HL-60 (cell line): Measurements from ENCODE around the gene PRDX6.

ENCODE experiments used
- DNase-seq, 2 experiments: peaks; one replicate each; pipeline ENCODE4 v3.0.0-alpha.2; 2010 to 2020; ENCODE audit warnings: low read depth in 1 of 2, low spot score in 1 of 2
- H3K27ac ChIP-seq: fragments of 250-450 bp; sonication (Bioruptor Pico); replicated peaks from 2 replicates; pipeline ENCODE4 v1.5.1; 2020; ENCODE audit warnings: mild to moderate bottlenecking, moderate library complexity
- H3K27me3 ChIP-seq: fragments of 250-450 bp; sonication (Bioruptor Pico); 2 replicates; pipeline ENCODE4 v1.5.1; 2021; ENCODE audit warnings: mild to moderate bottlenecking, moderate library complexity; ENCODE audit not compliant: insufficient read depth, poor library complexity, severe bottlenecking
- H3K4me3 ChIP-seq: replicated peaks from 2 replicates; pipeline ENCODE4 v1.5.1; 2011; ENCODE audit warnings: mild to moderate bottlenecking, control low read depth, low read length; ENCODE audit not compliant: insufficient read depth
- CTCF ChIP-seq: IDR thresholded peaks from one replicate; pipeline ENCODE4 v1.5.1; 2011; ENCODE audit warnings: low read length, control low read depth, inconsistent platforms; ENCODE audit not compliant: insufficient read depth
- GABPA ChIP-seq: IDR thresholded peaks from 2 replicates; pipeline ENCODE4 v1.6.1; 2012; ENCODE audit warnings: low read depth
- POLR2AphosphoS5 ChIP-seq: IDR thresholded peaks from 2 replicates; pipeline ENCODE4 v1.6.1; 2012; ENCODE audit warnings: low read depth
- SPI1 ChIP-seq: IDR thresholded peaks from 2 replicates; pipeline ENCODE4 v1.6.1; 2012; ENCODE audit warnings: low read depth, mild to moderate bottlenecking, borderline replicate concordance
- TF ChIP-seq, protein P1 (sequence below): IDR thresholded peaks from 2 replicates; pipeline ENCODE4 v1.6.1; 2012; ENCODE audit warnings: low read depth; ENCODE audit not compliant: insufficient replicate concordance

The PRDX6 gene

GRCh38 chr1:173527151-173527826 is 50.2 kb downstream of the PRDX6 start:
- DNase-seq = no peak
- no peaks in the 10 kb centered on the region for H3K27me3 ChIP-seq
- TF ChIP-seq, protein P1, sequence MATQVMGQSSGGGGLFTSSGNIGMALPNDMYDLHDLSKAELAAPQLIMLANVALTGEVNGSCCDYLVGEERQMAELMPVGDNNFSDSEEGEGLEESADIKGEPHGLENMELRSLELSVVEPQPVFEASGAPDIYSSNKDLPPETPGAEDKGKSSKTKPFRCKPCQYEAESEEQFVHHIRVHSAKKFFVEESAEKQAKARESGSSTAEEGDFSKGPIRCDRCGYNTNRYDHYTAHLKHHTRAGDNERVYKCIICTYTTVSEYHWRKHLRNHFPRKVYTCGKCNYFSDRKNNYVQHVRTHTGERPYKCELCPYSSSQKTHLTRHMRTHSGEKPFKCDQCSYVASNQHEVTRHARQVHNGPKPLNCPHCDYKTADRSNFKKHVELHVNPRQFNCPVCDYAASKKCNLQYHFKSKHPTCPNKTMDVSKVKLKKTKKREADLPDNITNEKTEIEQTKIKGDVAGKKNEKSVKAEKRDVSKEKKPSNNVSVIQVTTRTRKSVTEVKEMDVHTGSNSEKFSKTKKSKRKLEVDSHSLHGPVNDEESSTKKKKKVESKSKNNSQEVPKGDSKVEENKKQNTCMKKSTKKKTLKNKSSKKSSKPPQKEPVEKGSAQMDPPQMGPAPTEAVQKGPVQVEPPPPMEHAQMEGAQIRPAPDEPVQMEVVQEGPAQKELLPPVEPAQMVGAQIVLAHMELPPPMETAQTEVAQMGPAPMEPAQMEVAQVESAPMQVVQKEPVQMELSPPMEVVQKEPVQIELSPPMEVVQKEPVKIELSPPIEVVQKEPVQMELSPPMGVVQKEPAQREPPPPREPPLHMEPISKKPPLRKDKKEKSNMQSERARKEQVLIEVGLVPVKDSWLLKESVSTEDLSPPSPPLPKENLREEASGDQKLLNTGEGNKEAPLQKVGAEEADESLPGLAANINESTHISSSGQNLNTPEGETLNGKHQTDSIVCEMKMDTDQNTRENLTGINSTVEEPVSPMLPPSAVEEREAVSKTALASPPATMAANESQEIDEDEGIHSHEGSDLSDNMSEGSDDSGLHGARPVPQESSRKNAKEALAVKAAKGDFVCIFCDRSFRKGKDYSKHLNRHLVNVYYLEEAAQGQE = no peak
- TF ChIP-seq SPI1 = no peak
- TF ChIP-seq CTCF = no peak
- TF ChIP-seq POLR2AphosphoS5 = no peak
- TF ChIP-seq GABPA = no peak
- H3K27ac ChIP-seq = no peak overlapping the region
- H3K4me3 ChIP-seq = no peak overlapping the region

DNA sequence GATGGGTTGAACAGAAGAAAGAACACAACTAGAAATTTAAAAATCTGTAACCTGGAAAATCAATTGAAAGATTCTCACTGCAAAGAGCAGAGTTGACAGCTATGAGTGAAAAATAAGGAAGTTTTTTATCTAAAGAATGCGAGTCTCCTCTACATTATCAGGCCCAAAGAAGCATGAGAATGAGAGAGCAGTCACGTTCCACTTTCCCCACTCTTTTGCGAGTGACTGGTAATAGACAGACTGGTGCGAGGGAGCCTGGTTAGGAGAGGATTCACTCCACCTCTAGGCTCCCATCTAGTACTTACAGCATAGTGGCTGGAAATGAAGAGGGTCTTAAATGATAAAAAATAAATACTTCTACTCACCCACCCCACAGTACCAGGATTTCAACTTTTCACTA is 52.0 kb downstream of the PRDX6 start:
- no peak overlapping the region for H3K27ac ChIP-seq
- no peak for DNase-seq
- no peaks in the 10 kb centered on the region for H3K27me3 ChIP-seq
- H3K4me3 ChIP-seq = no peak overlapping the region
- TF ChIP-seq POLR2AphosphoS5 = no peak

DNA sequence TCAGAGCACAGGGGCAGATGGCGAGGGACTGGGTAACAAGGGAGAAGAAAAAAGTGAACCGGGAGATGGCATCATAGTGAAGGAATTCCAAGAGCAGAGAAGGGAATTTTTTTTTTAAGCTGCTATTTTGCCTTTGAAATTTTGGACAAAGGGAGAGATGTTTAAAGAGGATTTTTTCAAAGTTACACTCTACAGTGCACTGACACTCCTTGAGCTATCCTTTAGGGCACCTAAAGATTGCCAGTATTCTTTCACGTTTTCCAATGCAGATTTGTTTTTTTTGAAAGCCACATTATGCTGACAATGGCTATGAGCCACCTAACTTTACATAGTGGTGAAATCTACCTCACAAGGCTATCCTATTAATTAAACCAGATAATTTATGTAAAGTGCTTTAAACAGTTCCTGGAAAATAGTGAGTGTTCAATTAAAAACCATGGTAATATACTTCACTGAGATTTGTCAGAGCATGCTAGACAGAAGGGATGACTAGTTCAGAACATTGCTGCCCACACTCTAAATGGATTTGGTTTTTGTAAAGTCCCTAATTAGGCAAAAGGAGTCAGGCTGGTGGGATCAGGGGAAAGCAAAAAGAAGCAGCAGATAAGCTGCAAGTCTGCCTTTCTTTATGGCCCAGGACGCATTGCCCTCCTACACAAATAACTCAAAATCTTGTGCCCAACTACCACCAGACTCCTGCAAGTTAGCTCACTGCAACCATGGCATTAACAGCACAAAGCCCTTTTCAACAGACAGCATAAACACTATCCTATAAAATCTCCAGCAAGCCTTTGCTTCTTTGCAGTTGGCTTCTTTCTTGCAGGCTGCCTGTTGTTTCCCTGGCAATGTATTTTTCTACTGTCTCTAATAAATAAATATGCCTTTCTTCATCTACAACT is 53.9 kb downstream of the PRDX6 start:
- no peak overlapping the region for H3K27ac ChIP-seq
- DNase-seq = no peak
- no peak overlapping the region for H3K4me3 ChIP-seq
- TF ChIP-seq, protein P1 = no peak
- TF ChIP-seq CTCF (no peak), POLR2AphosphoS5 (no peak), GABPA (no peak), SPI1 (no peak)
- H3K27me3 ChIP-seq = no peaks in the 10 kb centered on the region

DNA sequence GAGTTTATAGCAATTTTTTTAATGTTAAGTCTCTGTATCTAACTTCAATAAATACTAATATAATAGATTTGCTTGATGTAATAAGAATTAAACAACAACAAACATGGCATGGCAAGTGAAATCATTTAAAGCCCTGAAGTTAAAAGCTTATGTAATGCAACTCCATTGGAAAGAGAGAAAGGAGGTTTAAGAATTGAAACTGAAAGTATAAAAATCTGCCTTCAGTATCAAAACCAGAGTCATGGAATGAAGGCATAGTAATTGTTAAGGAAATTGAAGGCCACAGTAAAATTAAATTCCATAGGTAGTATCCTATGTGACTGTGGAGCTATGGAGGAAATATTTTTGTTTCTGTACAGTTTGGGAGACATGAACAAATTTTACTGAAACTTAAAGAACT is 55.1 kb downstream of the PRDX6 start:
- H3K4me3 ChIP-seq = no peak overlapping the region
- no peak for DNase-seq

More for the DNA sequence above, 55.1 kb downstream of the PRDX6 start:
- no peak overlapping the region for H3K27ac ChIP-seq
- TF ChIP-seq POLR2AphosphoS5 (no peak), CTCF (no peak), GABPA (no peak), SPI1 (no peak)
- TF ChIP-seq, protein P1 = no peak
- H3K27me3 ChIP-seq = no peaks in the 10 kb centered on the region
